B cell (primary cell): ENCODE data around the gene CERS6.
"Not testable (repeated sequence)": the region's sequence is repeated elsewhere in the genome, so short reads cannot be mapped to it uniquely, and the experiment has no call there.

Source experiments
- EZH2 ChIP-seq: IDR thresholded peaks from 2 replicates; pipeline ENCODE4 v1.6.1; 2012; ENCODE audit warnings: borderline replicate concordance, low read depth, mild to moderate bottlenecking, moderate library complexity, low read length; ENCODE audit not compliant: insufficient read depth, poor library complexity, severe bottlenecking
- TF ChIP-seq, protein P1 (sequence below): fragments of 200-600 bp; IDR thresholded peaks from one replicate; pipeline ENCODE4 v1.8.0; 2022; ENCODE audit warnings: antibody characterized with exemption, mild to moderate bottlenecking

DNA sequence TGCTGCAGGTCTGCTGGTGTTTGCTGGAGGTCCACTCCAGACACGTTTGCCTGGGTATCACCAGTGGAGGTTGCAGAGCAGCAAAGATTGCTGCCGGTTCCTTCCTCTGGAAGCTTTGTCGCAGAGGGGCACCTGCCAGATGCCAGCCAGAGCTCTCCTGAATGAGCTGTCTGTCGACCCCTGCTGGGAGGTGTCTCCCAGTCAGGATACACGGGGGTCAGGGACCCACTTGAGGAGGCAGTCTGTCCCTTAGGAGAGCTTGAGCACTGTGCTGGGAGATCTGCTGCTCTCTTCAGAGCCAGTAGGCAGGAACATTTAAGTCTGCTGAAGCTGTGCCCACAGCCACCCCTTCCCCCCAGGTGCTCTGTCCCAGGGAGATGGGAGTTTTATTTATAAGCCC lies 43.8 kb upstream of the CERS6 start:
- TF ChIP-seq, protein P1, sequence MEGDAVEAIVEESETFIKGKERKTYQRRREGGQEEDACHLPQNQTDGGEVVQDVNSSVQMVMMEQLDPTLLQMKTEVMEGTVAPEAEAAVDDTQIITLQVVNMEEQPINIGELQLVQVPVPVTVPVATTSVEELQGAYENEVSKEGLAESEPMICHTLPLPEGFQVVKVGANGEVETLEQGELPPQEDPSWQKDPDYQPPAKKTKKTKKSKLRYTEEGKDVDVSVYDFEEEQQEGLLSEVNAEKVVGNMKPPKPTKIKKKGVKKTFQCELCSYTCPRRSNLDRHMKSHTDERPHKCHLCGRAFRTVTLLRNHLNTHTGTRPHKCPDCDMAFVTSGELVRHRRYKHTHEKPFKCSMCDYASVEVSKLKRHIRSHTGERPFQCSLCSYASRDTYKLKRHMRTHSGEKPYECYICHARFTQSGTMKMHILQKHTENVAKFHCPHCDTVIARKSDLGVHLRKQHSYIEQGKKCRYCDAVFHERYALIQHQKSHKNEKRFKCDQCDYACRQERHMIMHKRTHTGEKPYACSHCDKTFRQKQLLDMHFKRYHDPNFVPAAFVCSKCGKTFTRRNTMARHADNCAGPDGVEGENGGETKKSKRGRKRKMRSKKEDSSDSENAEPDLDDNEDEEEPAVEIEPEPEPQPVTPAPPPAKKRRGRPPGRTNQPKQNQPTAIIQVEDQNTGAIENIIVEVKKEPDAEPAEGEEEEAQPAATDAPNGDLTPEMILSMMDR, result not testable (repeated sequence)
- TF ChIP-seq EZH2, result not testable (repeated sequence)
